ENCODE data around the gene FNDC3B. TPM values are rescaled to one million over a fixed set of nuclear protein-coding genes. Genes with fewer than 3 reads are reported as not detected.
"Not testable (repeated sequence)": the region's sequence is repeated elsewhere in the genome, so short reads cannot be mapped to it uniquely, and the experiment has no call there.

The FNDC3B gene
- polyA plus RNA-seq, 6 donors from 2014 or later = 1.2 to 3.1 (median 2.2) TPM; not detected in 1

GRCh38 chr3:172244011-172244410, 204.6 kb downstream of the FNDC3B start:
- Mint-ChIP-seq H3K36me3 (peaks cover 26 to 32% of the 10 kb centered on the region in 2 donors), H3K4me3 (no peak overlapping the region), H3K27me3 (no peaks in the 10 kb centered on the region), H3K27ac (no peak overlapping the region), H3K4me1 (no peaks in the 10 kb centered on the region), H3K9me3 (peaks cover 3 to 34% (median 26%) of the 10 kb centered on the region in 7 donors)
- ATAC-seq (ENCODE audit: low read depth in 2 of 2) = no peak
- DNase-seq = no peak

- peaks cover 26 to 32% of the 10 kb centered on the region in 2 donors for H3K36me3 Mint-ChIP-seq
- no peak overlapping the region for H3K4me3 Mint-ChIP-seq
- DNase-seq (no peak), ATAC-seq (ENCODE audit: low read depth in 2 of 2) (no peak)
- H3K27me3 Mint-ChIP-seq = no peaks in the 10 kb centered on the region
- H3K27ac Mint-ChIP-seq = no peak overlapping the region
- no peaks in the 10 kb centered on the region for H3K4me1 Mint-ChIP-seq
- peaks cover 3 to 34% (median 26%) of the 10 kb centered on the region in 7 donors for H3K9me3 Mint-ChIP-seq
Observed at GRCh38 chr3:172245241-172245640, 205.9 kb downstream of the FNDC3B start.

GRCh38 chr3:172246107-172246844, 206.9 kb downstream of the FNDC3B start:
- Mint-ChIP-seq H3K9me3 (peaks cover 3 to 27% (median 21%) of the 10 kb centered on the region in 7 donors), H3K4me3 (no peak overlapping the region), H3K27ac (no peak overlapping the region), H3K27me3 (no peaks in the 10 kb centered on the region), H3K4me1 (no peaks in the 10 kb centered on the region), H3K36me3 (peaks cover 19 to 22% of the 10 kb centered on the region in 2 donors)
- DNase-seq (no peak), ATAC-seq (ENCODE audit: low read depth in 2 of 2) (no peak)

GRCh38 chr3:172247525-172248274, 208.3 kb downstream of the FNDC3B start:
- Mint-ChIP-seq H3K27ac (no peak overlapping the region), H3K4me3 (no peak overlapping the region), H3K4me1 (no peaks in the 10 kb centered on the region), H3K36me3 (peaks cover 13 to 18% of the 10 kb centered on the region in 2 donors), H3K27me3 (no peaks in the 10 kb centered on the region), H3K9me3 (peaks cover 0 to 14% (median 9%) of the 10 kb centered on the region in 7 donors)
- no peak for DNase-seq
- no peak for ATAC-seq (ENCODE audit: low read depth in 2 of 2)

GRCh38 chr3:172249039-172249438, 209.7 kb downstream of the FNDC3B start:
- H3K36me3 Mint-ChIP-seq = peaks cover 0 to 6% of the 10 kb centered on the region in 2 donors
- no peaks in the 10 kb centered on the region for H3K4me1 Mint-ChIP-seq
- DNase-seq (no peak), ATAC-seq (ENCODE audit: low read depth in 2 of 2) (no peak)
- no peaks in the 10 kb centered on the region for H3K27me3 Mint-ChIP-seq
- H3K9me3 Mint-ChIP-seq = peaks cover 0 to 1% (median 0%) of the 10 kb centered on the region in 7 donors
- no peak overlapping the region for H3K4me3 Mint-ChIP-seq
- H3K27ac Mint-ChIP-seq = no peak overlapping the region

- ATAC-seq (ENCODE audit: low read depth in 2 of 2) (no peak), DNase-seq (no peak)
- no peak overlapping the region for H3K27ac Mint-ChIP-seq
- H3K9me3 Mint-ChIP-seq = no peaks in the 10 kb centered on the region
- no peaks in the 10 kb centered on the region for H3K27me3 Mint-ChIP-seq
- H3K4me1 Mint-ChIP-seq = no peaks in the 10 kb centered on the region
- peaks cover 0 to 5% of the 10 kb centered on the region in 2 donors for H3K36me3 Mint-ChIP-seq
- no peak overlapping the region for H3K4me3 Mint-ChIP-seq
Observed at GRCh38 chr3:172251211-172251610, 211.8 kb downstream of the FNDC3B start.

GRCh38 chr3:172253200-172253599, 213.8 kb downstream of the FNDC3B start:
- no peak overlapping the region for H3K27ac Mint-ChIP-seq
- no peaks in the 10 kb centered on the region for H3K9me3 Mint-ChIP-seq
- H3K4me3 Mint-ChIP-seq = no peak overlapping the region
- DNase-seq (no peak), ATAC-seq (ENCODE audit: low read depth in 2 of 2) (no peak)
- H3K36me3 Mint-ChIP-seq = peaks cover 0 to 5% of the 10 kb centered on the region in 2 donors
- H3K27me3 Mint-ChIP-seq = no peaks in the 10 kb centered on the region
- no peaks in the 10 kb centered on the region for H3K4me1 Mint-ChIP-seq

- no peaks in the 10 kb centered on the region for H3K9me3 Mint-ChIP-seq
- no peak overlapping the region for H3K27ac Mint-ChIP-seq
- H3K36me3 Mint-ChIP-seq = peaks cover 0 to 5% of the 10 kb centered on the region in 2 donors
- H3K4me1 Mint-ChIP-seq = no peaks in the 10 kb centered on the region
- H3K27me3 Mint-ChIP-seq = no peaks in the 10 kb centered on the region
- H3K4me3 Mint-ChIP-seq = no peak overlapping the region
- ATAC-seq (ENCODE audit: low read depth in 2 of 2) (no peak), DNase-seq (no peak)
Observed at GRCh38 chr3:172254542-172254941, 215.2 kb downstream of the FNDC3B start.

- not testable (repeated sequence) for H3K9me3 Mint-ChIP-seq; DNase-seq; H3K36me3 Mint-ChIP-seq; H3K27me3 Mint-ChIP-seq; H3K4me3 Mint-ChIP-seq; H3K4me1 Mint-ChIP-seq; ATAC-seq (ENCODE audit: low read depth in 2 of 2); H3K27ac Mint-ChIP-seq
Observed at GRCh38 chr3:172255321-172255720, 215.9 kb downstream of the FNDC3B start.

- no peak overlapping the region for H3K4me3 Mint-ChIP-seq
- H3K9me3 Mint-ChIP-seq = no peaks in the 10 kb centered on the region
- ATAC-seq (ENCODE audit: low read depth in 2 of 2) = no peak
- no peak for DNase-seq
- H3K27ac Mint-ChIP-seq = no peak overlapping the region
- H3K27me3 Mint-ChIP-seq = no peaks in the 10 kb centered on the region
- no peaks in the 10 kb centered on the region for H3K4me1 Mint-ChIP-seq
- H3K36me3 Mint-ChIP-seq = peaks cover 0 to 5% of the 10 kb centered on the region in 2 donors
Observed at GRCh38 chr3:172256101-172256734, 216.8 kb downstream of the FNDC3B start.

- no peak overlapping the region for H3K27ac Mint-ChIP-seq
- H3K36me3 Mint-ChIP-seq = no peaks in the 10 kb centered on the region
- H3K4me3 Mint-ChIP-seq = no peak overlapping the region
- H3K9me3 Mint-ChIP-seq = no peaks in the 10 kb centered on the region
- no peak for ATAC-seq (ENCODE audit: low read depth in 2 of 2)
- H3K27me3 Mint-ChIP-seq = no peaks in the 10 kb centered on the region
- H3K4me1 Mint-ChIP-seq = no peaks in the 10 kb centered on the region
- DNase-seq = no peak
Observed at GRCh38 chr3:172257648-172258400, 218.4 kb downstream of the FNDC3B start.

- Mint-ChIP-seq H3K27ac (no peak overlapping the region), H3K27me3 (no peaks in the 10 kb centered on the region), H3K9me3 (no peaks in the 10 kb centered on the region), H3K4me3 (no peak overlapping the region), H3K4me1 (no peaks in the 10 kb centered on the region), H3K36me3 (no peaks in the 10 kb centered on the region)
- no peak for ATAC-seq (ENCODE audit: low read depth in 2 of 2)
- DNase-seq = no peak
Observed at GRCh38 chr3:172258624-172259023, 219.2 kb downstream of the FNDC3B start.

- Mint-ChIP-seq H3K27me3 (no peaks in the 10 kb centered on the region), H3K4me1 (no peaks in the 10 kb centered on the region), H3K9me3 (no peaks in the 10 kb centered on the region), H3K27ac (no peak overlapping the region), H3K4me3 (no peak overlapping the region), H3K36me3 (no peaks in the 10 kb centered on the region)
- DNase-seq (no peak), ATAC-seq (ENCODE audit: low read depth in 2 of 2) (no peak)
Observed at GRCh38 chr3:172259111-172259541, 219.7 kb downstream of the FNDC3B start.

Measured in naive B cell (primary cell).